HG03558 (cell line): Measurements from ENCODE around the gene LMNB1.
"Not testable (repeated sequence)": the region's sequence is repeated elsewhere in the genome, so short reads cannot be mapped to it uniquely, and the experiment has no call there.

Experiments used
- ATAC-seq: cut with Tn5 transposase; IDR thresholded peaks from one replicate; pipeline ENCODE4 v1.9.1; 2021; ENCODE audit warnings: moderate number of reproducible peaks; ENCODE audit not compliant: unreplicated experiment; ENCODE audit errors: extremely low read depth

LMNB1 gene

GRCh38 chr5:126816649-126817048 lies 39.7 kb downstream of the LMNB1 start:
- ATAC-seq, result no peak

- ATAC-seq, result no peak
Measured at GRCh38 chr5:126818736-126819135, 41.8 kb downstream of the LMNB1 start.

- no peak for ATAC-seq
Measured at GRCh38 chr5:126819253-126819652, 42.3 kb downstream of the LMNB1 start.

- no peak for ATAC-seq
Measured at GRCh38 chr5:126826619-126827215, 49.8 kb downstream of the LMNB1 start.

GRCh38 chr5:126829098-126829497 lies 52.2 kb downstream of the LMNB1 start:
- no peak for ATAC-seq

- no peak for ATAC-seq
Measured at GRCh38 chr5:126830061-126830460, 53.1 kb downstream of the LMNB1 start.

DNA sequence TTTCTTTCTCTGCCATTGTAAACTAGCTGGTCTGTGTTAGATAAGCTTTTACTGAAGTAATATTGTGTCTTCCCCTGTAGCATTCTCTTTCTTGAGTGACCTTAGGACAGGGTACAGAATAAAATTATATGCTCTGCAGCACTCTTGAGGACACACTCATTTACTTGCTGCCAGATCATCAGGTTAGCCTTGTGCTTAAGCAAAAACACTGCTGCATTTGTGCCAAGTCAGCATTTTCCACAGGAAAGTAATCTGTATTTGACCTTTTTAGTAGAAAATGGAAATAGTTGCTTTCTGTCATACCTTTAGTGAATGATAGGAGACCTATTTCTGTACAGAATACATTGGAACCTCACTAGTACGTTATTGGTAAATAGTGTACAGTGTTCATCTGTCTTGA lies 54.2 kb downstream of the LMNB1 start:
- no peak for ATAC-seq

GRCh38 chr5:126836778-126837177 lies 59.8 kb downstream of the LMNB1 start:
- ATAC-seq, result no peak

- ATAC-seq, result no peak
Measured at GRCh38 chr5:126837242-126837641, 60.3 kb downstream of the LMNB1 start.

DNA sequence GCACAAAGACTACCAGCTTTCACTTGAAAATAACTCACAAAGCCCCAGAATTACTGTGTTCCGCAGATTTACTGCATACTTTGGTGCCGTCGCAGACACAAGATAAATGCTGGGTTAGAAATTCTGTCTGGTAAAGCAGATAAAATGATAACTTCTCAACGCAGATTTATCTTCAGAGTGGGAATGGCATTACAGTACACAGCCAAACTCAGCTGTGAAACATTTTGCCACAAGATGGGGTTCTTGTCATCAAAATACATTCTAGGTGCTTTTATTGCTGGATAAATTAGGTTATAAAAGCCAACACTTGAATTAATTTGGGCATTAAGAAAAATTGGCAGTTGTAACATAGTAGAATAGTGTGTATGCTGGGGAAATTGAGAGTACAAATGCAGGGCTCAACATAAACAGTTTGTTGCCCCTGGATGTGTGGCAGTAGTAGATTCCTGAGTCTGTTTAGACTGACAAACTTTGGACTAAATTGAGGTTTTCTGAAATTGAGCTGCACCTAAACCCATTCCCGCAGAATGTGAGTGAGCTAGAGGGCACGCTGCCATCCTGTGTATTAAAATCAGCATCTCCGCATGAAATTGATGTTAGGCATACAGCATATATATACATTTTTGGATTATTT lies 61.1 kb downstream of the LMNB1 start:
- no peak for ATAC-seq

DNA sequence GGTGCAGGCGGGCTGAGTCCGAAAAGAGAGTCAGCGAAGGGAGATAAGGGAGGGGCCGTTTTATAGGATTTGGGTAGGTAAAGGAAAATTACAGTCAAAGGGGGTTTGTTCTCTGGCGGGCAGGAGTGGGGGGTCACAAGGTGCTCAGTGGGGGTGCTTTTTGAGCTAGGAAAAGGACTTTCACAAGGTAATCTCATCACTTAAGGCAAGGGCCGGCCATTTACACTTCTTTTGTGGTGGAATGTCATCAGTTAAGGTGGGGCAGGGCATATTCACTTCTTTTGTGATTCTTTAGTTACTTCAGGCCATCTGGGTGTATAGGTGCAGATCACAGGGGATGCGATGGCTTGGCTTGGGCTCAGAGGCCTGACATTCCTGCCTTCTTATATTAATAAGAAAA lies 62.5 kb downstream of the LMNB1 start:
- not testable (repeated sequence) for ATAC-seq

GRCh38 chr5:126843375-126843774 lies 66.4 kb downstream of the LMNB1 start:
- not testable (repeated sequence) for ATAC-seq

GRCh38 chr5:126845470-126846070 lies 68.6 kb downstream of the LMNB1 start:
- ATAC-seq, result not testable (repeated sequence)

GRCh38 chr5:126846344-126846743 lies 69.4 kb downstream of the LMNB1 start:
- no peak for ATAC-seq

- no peak for ATAC-seq
Measured at GRCh38 chr5:126846744-126847455, 70.0 kb downstream of the LMNB1 start.

- no peak for ATAC-seq
Measured at GRCh38 chr5:126847456-126847820, 70.5 kb downstream of the LMNB1 start.

DNA sequence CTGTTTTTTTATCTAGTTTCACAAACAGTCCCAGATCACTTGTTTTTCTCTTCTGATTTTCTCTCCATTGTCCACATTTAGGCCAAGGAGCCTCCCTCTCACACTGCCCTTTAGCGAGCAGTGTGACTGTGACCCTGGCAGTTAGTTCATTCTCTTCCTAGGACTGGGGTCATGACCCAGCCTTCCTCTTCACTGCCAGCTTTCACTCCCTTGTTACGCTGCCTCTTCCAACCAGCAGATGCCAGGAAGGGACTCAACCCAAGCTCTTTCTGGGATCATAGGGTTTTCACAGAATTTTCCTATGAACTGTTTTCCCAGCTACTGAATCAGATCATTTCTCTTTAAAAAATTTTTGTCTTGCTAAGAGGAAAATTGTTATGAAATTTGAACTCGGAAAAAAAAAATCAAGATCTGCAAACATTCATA lies 70.9 kb downstream of the LMNB1 start:
- ATAC-seq, result no peak

DNA sequence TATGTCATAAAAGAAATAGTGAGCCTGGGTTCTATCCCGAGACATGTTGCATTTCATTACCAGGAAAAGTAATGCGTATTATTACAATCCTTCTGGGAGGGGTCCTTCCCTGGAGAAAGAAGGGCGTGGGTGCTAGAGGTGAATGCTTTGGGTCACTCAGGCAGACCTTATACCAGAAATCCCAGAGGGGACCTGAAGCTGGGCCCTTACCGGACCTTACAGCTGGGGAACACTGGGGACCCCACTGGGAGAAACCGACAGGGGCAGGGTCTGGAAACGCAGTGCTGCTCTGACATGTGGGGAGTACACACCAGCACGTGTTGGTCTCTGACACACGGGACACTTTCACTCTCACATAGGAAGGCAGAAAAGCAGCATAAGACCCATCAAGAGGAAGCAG lies 71.3 kb downstream of the LMNB1 start:
- ATAC-seq, result no peak

DNA sequence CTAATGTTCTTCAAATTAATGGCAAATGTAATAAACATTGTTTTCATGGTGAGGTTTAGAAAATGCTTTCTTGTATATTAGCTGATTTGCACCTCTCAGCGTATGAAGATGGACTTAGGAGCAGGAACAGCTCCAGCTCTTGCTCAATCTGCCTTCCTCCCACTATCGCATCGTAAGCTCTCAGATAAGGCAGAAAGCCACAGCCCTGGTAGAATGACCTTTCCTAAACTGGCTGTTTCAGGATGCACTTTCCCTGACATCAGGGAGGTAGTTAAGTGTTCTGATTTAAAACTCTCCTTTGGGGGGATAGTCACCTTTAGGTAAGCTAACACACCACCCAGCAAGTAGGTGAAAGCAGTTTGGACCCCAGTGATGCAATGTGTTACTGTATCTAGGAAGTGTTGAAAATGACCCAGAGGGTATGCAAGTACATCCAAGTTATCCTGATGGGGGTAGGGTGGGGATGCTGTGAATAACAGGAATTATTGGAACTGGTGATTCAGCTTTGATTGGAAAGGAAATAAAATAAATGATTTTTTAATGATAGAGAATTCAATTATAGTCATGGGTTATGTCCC lies 72.3 kb downstream of the LMNB1 start:
- no peak for ATAC-seq

GRCh38 chr5:126851501-126852011 lies 74.6 kb downstream of the LMNB1 start:
- no peak for ATAC-seq

DNA sequence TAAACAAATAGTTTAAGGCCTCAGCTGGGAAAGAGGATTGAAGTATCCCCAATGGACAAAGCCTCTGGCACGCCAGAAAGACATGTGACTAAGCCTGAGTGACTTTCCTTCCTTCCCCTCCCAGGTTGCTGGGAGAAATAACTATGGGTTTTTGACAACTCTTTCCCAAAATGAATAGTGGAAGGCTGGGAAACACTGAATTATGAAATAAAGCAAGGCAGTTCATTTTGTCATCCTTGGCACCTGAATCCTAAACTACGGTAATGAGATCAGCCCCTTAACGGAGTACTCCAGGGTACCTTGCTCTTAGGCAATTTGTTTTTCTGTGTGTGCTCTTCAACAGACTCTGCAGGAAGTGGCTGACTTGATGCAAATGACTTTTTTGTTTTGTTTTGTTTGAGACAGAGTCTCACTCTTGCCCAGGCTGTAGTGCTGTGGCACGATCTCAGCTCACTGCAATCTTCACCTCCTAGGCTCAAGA lies 75.2 kb downstream of the LMNB1 start:
- ATAC-seq, result peak; percentile 66
